NCI-H1092 (cell line): Measurements from ENCODE around the gene DLG2.
"Not testable (repeated sequence)": the region's sequence is repeated elsewhere in the genome, so short reads cannot be mapped to it uniquely, and the experiment has no call there.

Source experiments
- DNase-seq: peaks from one replicate; lab custom pipeline; 2025; lab: John Stamatoyannopoulos, UW

Gene DLG2

DNA sequence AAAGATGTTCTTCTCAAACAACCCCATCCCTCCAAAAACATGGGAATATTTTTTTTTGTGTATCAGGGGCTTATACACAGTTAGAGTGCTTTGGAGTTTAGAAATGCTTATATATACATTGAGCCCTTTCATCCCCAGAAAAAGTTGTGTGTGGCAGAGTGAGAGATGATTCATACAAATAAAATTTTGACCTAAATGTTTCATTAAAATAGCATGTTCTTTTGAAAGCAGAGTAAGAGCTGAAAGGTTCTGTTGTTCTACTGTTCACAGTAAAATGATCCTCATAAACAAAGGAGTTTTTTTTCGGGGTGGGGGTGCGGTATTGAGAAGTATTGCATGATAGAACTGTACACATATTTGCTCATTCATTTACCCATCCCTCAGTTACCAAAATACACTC is 512.4 kb downstream of the DLG2 start:
- no peak for DNase-seq

GRCh38 chr11:85110246-85110645 is 516.9 kb downstream of the DLG2 start:
- DNase-seq, result not testable (repeated sequence)

DNA sequence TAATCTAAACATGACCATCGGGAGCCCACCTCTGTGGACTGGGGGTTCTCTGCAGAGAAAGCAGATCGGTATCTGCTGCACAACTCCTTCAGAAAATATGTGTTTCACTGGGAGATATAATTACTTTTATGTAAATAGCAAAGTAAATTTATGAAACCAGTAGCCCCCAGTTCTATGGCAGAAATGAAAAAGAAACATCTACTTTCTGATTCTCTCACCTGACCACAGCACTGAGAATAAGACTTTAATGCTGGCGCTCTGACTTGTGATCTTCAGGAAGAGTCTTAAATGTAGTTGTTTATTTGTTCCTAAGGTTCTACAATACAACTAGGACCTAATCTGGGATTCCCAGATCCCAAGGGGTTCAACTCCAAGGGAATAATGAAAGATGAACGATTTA is 518.0 kb downstream of the DLG2 start:
- no peak for DNase-seq

DNA sequence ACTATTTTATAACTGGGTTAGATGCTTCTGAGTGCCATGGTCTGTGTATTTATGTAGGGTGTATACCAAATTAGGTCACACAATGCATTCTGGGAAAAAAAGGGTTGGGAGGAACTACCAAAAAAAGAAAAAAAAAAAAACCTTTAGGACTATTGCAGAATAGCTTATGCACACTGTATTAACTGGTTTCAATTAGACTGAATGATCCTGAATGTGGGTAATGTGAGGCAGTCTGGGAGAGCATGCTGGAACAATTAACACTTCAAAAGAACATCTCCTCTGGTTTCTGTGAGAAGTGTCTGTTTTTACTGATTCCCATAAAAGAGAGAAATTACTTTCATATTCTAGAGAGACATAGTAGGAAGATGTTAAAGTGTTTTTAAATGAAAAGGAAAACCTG is 521.3 kb downstream of the DLG2 start:
- no peak for DNase-seq

DNA sequence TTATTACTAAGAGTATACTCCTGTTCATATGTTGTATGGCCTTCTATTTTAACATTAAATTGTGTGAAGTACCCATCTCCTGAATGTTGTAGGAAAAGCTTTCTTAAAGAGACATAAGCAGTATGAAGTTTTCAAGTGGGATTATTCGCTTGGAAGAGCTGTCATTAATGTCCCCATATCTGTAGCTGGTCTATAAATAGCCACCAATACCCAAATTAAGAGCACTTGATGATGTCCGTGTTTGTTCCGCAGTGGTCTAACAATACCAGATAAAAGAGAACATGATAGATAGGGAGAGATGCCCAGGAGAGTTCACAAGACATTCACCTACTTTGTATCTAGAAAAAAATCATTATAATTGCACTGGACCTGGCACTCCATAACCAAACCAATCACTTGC is 527.6 kb downstream of the DLG2 start:
- DNase-seq, result no peak

DNA sequence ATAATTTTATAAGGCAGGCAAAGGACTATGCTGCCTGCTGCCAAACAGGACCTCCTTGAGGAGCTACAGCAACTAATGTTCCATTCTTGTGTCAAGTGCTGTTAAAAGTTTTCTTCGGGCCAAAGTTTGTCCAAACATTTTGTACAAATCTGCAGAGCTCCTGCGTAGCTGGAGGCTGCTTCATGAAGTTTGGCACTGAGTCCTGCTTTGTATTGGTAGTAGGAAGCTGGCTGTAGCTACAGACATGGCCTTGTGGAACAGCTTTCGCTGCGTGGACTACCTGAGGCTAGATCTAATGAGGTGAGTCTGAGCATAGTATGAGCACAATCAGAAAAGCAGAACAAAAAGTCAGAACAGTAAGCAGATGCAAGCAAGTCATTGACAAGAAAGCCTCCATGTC is 528.1 kb downstream of the DLG2 start:
- no peak for DNase-seq

DNA sequence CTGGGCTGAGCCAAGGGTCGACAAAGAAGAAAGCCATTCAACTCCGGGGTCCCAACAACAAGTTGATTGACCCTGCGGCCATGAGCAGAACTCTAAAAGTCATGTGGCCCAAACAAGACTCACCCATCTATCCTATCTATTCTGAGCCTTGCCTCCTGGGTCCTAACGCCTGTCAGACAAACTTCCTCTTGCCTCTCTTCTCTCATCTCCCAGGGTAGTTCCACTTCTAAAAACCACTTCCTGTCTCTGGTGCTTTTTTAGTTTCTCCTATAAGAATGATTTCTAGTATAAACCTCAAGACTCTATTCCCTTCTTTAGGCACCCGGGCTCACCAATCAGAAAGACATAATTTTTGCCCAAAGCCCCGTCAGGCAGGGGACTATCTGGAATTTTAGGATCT is 530.2 kb downstream of the DLG2 start:
- no peak for DNase-seq

GRCh38 chr11:85095239-85095638 is 531.9 kb downstream of the DLG2 start:
- DNase-seq, result no peak

DNA sequence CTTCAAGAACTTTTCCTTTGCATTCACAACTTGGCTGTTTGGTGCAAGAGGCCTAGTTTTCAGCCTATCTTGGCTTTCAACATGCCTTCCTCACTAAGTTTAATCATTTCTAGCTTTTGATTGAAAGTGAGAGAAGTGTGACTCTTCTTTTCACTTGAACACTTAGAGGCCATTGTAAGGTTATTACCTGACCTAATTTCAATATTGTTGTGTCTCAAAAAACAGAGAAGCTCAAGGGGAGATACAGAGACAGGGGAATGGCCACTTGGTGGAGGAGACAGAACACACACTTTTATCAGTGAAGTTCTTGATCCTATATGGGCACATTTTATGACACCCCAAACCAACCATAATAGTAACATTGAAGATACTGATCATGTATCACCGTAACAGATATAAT is 532.3 kb downstream of the DLG2 start:
- no peak for DNase-seq

- DNase-seq, result no peak
These were observed 537.5 kb downstream of the DLG2 start for GRCh38 chr11:85089654-85090053.

GRCh38 chr11:85088286-85088685 is 538.9 kb downstream of the DLG2 start:
- no peak for DNase-seq

- DNase-seq, result no peak
These were observed 540.5 kb downstream of the DLG2 start for GRCh38 chr11:85086504-85087284.

GRCh38 chr11:85076535-85077330 is 550.4 kb downstream of the DLG2 start:
- DNase-seq, result peak; percentile 68

- no peak for DNase-seq
These were observed 564.5 kb downstream of the DLG2 start for GRCh38 chr11:85062659-85063058.

DNA sequence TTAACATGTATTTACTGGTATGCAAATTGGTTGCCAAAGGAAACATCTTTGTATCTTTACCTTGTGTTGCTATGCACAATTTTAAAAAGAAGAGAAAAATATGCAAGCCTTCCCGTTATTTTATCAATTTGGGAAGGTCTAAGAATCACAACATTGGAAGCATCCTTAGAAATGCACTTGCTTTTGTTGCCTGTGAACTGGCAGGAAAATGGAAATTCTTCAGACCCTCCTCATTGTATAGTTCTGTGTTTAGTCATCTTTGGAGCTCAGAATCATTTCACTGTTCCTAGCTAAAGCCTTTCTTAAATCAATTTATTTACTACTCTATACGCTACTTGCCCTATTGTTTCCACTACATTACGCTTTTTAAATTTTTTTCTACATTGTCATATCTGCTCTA is 574.5 kb downstream of the DLG2 start:
- no peak for DNase-seq

DNA sequence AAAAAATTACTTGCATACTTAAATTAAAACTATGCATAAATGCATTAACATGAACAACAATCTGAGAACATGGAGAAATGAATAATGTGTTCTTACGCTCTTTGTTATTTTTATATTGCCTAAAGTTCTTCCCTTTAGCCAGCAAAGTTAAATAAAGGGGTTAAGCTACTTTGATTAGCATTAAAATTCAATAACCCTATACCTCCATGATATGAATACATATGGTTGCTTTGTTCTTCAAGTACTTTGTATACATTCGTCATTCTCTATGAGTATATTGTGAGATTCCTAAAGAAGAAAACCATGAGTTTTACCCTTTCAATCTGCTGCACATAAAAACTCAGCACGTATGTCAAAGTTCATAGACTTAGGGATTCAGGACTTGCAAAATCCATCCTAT is 578.3 kb downstream of the DLG2 start:
- DNase-seq, result no peak

- DNase-seq, result no peak
These were observed 581.4 kb downstream of the DLG2 start for GRCh38 chr11:85045716-85046115.

DNA sequence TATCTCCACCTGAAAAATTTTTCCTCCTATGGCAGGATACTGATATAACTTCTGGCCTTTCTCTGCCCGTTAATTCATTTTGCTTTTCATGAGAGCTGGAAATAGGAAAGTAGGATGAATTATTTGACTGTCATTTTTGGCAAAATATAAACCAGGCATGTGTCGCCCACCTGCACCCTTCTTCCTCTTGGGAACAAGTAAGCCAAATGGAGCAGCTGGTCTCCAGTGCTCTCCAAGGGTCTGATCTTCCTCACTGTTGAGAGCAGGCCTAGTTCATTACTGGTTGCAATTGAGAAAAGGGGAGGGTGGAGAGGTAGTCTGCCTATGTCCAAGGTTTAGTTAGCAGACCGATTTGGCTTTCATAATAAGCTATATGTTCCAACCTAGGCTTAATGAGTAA is 582.2 kb downstream of the DLG2 start:
- DNase-seq, result no peak

GRCh38 chr11:85042361-85042760 is 584.8 kb downstream of the DLG2 start:
- no peak for DNase-seq

DNA sequence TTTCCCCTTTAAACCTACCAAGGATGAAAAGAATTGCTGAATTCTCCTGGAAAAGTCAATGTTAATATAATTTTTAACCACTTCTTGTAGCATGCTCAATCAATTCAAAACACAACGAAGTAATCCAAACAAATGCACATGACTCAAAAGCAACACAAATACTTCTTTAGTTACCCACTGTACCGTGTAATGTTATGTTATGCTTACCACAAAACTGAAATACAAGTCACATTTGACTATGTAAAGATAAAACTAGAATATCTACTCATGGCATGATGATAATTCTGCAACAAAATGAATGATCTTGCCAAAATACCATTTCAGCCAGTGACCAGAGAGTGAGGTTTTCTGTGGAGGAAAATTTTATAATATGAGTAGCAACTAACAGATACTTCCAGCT is 587.0 kb downstream of the DLG2 start:
- DNase-seq, result no peak

DNA sequence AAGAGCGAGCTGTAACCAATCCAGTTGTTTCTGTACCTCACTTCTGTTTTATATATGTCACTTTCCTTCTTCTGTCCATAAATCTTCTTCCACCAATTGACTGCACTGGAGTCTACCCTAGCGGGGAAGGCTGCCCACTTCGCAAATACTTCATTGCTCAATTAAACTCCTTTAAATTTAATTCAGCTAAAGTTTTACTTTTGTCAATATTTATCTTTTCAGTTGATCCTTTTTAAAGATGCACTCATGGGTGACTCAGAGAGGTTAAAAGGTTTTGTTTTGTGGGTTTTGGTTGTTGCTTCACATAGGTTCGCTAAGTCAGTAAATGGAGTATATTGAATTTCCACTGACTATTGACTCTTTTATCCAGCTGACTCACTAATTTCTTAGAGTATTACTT is 597.2 kb downstream of the DLG2 start:
- no peak for DNase-seq

- DNase-seq, result no peak
These were observed 598.6 kb downstream of the DLG2 start for GRCh38 chr11:85028329-85029101.

DNA sequence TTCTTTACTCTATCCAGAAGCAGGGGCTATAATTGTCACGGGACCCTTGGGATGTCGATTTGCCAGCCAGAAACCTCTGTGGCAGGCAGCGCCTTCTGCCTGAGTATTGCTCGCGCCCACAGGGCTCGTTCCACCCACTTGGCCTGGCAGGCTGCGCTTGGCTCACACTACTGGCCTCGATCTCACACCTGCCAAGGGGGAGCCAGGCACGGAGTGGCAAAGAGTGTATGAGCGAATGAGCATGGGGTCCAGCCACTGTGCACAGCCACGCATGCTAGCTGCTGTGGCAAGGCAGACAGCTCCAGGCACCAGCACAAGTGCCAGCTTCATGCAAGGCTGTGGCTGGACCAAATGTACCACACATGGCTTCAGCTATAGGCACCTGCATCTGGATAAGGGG is 599.8 kb downstream of the DLG2 start:
- DNase-seq, result no peak
